Esophagus squamous epithelium (tissue), 5 donors: ENCODE data around the gene RASIP1. TPM values are rescaled to one million over a fixed set of nuclear protein-coding genes. Genes with fewer than 3 reads are reported as not detected.
A peak's percentile ranks its signal among the peaks of the same experiment; 100 is the strongest.

Experiments used
- DNase-seq: peaks from one replicate; lab custom pipeline; 2025; lab: John Stamatoyannopoulos, UW
- H3K27ac ChIP-seq, 4 donors: fragments of 200-600 bp; sonication (generic); one replicate each; pipeline ENCODE4 v1.5.1; 2016 to 2019; ENCODE audit warnings: mild to moderate bottlenecking in 1 of 4
- H3K27me3 ChIP-seq, 4 donors: fragments of 200-600 bp; sonication (generic); 1 replicate in 3 of 4; 2 replicates in 1 of 4; pipeline versions ENCODE4 v1.5.1 to v1.6.0; 2017 to 2021; ENCODE audit warnings: antibody characterized with exemption in 1 of 4
- H3K36me3 ChIP-seq, 3 donors: fragments of 200-600 bp; sonication (generic); one replicate each; pipeline ENCODE4 v1.5.1; 2016 to 2019
- H3K4me1 ChIP-seq, 3 donors: fragments of 200-600 bp; sonication (generic); one replicate each; pipeline ENCODE4 v1.5.1; 2017 to 2019
- H3K4me3 ChIP-seq, 4 donors: fragments of 200-600 bp; sonication (generic); 1 replicate in 3 of 4; 2 replicates in 1 of 4; pipeline ENCODE4 v1.5.1; 2016 to 2019; ENCODE audit warnings: mild to moderate bottlenecking in 2 of 4, moderate library complexity in 1 of 4
- H3K9me3 ChIP-seq, 3 donors: fragments of 200-600 bp; sonication (generic); one replicate each; pipeline ENCODE4 v1.5.1; 2016 to 2019
- CTCF ChIP-seq, 6 experiments: fragments of 450-650 bp in 4 of 6; fragments of 200-600 bp in 2 of 6; sonication (generic) in 2 of 6; IDR thresholded peaks; one replicate each; pipeline ENCODE4 v1.5.1; 2016 to 2019; ENCODE audit warnings: antibody characterized with exemption in 6 of 6, mild to moderate bottlenecking in 4 of 6, moderate library complexity in 4 of 6
- POLR2A ChIP-seq, 4 donors: fragments of 450-650 bp; IDR thresholded peaks; one replicate each; pipeline ENCODE4 v1.6.1; 2017; ENCODE audit warnings: antibody characterized with exemption in 4 of 4, mild to moderate bottlenecking in 4 of 4, moderate library complexity in 3 of 4
- WGBS, 2 donors: methylation state at CpG; one replicate each; pipeline ENCODE4 v1.1.5; 2018; 5-methylcytosine and 5-hydroxymethylcytosine counted together
- intact Hi-C: fragments of 100-400 bp; cut with DNase I; formaldehyde crosslinking; loops from one replicate; pipeline ENCODE4 v1.15.0; 2022
- total RNA-seq, 4 donors: library from RNA; depleted of rRNA; stranded (reverse); fragments of >200 nt; gene quantifications; one replicate each; pipeline ENCODE4 v1.1.0, GENCODE V29; 2016
- donor health status: DM: yes; HTN: yes; CAD: no.

RASIP1 gene
- total RNA-seq, 4 donors from 2014 or later, result 4.0 to 9.6 (median 6.5) TPM

GRCh38 chr19:48705431-48705830 lies 35.0 kb downstream of the RASIP1 start:
- H3K27me3 ChIP-seq, result no peaks in the 10 kb centered on the region
- WGBS, 2 donors, result 50 to 78% methylated on average over 2 of the region's 2 CpGs
- no peak for DNase-seq
- no peak overlapping the region for H3K27ac ChIP-seq
- peaks cover 0 to 54% (median 0%) of the 10 kb centered on the region in 3 donors for H3K36me3 ChIP-seq
- H3K4me3 ChIP-seq, result no peak overlapping the region
- H3K9me3 ChIP-seq, result no peaks in the 10 kb centered on the region
- H3K4me1 ChIP-seq, result no peaks in the 10 kb centered on the region
- intact Hi-C loops, result no loop called here
- no peak for TF ChIP-seq POLR2A (IDR thresholded peaks at IDR 0.05)
- no peak for TF ChIP-seq CTCF (IDR thresholded peaks at IDR 0.05)

- H3K36me3 ChIP-seq, result peaks cover 0 to 54% (median 0%) of the 10 kb centered on the region in 3 donors
- TF ChIP-seq CTCF (IDR thresholded peaks at IDR 0.05) (no peak), POLR2A (IDR thresholded peaks at IDR 0.05) (no peak)
- DNase-seq, result no peak
- no peak overlapping the region for H3K27ac ChIP-seq
- H3K9me3 ChIP-seq, result no peaks in the 10 kb centered on the region
- 92 to 94% methylated on average over 6 to 11 of the region's 23 CpGs for WGBS, 2 donors
- no peak overlapping the region for H3K4me3 ChIP-seq
- intact Hi-C loops, result no loop called here
- H3K27me3 ChIP-seq, result no peaks in the 10 kb centered on the region
- peaks cover 0 to 12% (median 0%) of the 10 kb centered on the region in 3 donors for H3K4me1 ChIP-seq
Observed at GRCh38 chr19:48703316-48703715, 37.1 kb downstream of the RASIP1 start.

GRCh38 chr19:48702701-48703100 lies 37.7 kb downstream of the RASIP1 start:
- no peak for DNase-seq

GRCh38 chr19:48698046-48698445 lies 42.4 kb downstream of the RASIP1 start:
- H3K4me1 ChIP-seq, result peaks cover 0 to 52% (median 12%) of the 10 kb centered on the region in 3 donors
- H3K27me3 ChIP-seq, result peaks cover 0 to 22% (median 0%) of the 10 kb centered on the region in 4 donors
- intact Hi-C loops, result no loop called here
- TF ChIP-seq CTCF (IDR thresholded peaks at IDR 0.05) (no peak), POLR2A (IDR thresholded peaks at IDR 0.05) (no peak)
- H3K36me3 ChIP-seq, result peaks cover 0 to 23% (median 0%) of the 10 kb centered on the region in 3 donors
- peak overlapping the region in 3 of 4 donors; percentile 90 to 97 (median 96) for H3K27ac ChIP-seq
- 33 to 44% methylated on average over 4 of the region's 4 CpGs for WGBS, 2 donors
- no peak for DNase-seq
- no peaks in the 10 kb centered on the region for H3K9me3 ChIP-seq
- no peak overlapping the region for H3K4me3 ChIP-seq

More at GRCh38 chr19:48702701-48703100, 37.7 kb downstream of the RASIP1 start:
- 83 to 88% methylated on average over 13 of the region's 13 CpGs for WGBS, 2 donors
- H3K27ac ChIP-seq, result no peak overlapping the region
- H3K36me3 ChIP-seq, result peaks cover 0 to 54% (median 0%) of the 10 kb centered on the region in 3 donors
- no peak for TF ChIP-seq CTCF (IDR thresholded peaks at IDR 0.05)
- H3K27me3 ChIP-seq, result no peaks in the 10 kb centered on the region
- peaks cover 0 to 18% (median 3%) of the 10 kb centered on the region in 3 donors for H3K4me1 ChIP-seq
- no peaks in the 10 kb centered on the region for H3K9me3 ChIP-seq
- no peak overlapping the region for H3K4me3 ChIP-seq
- intact Hi-C loops, result no loop called here

- no peak for TF ChIP-seq CTCF (IDR thresholded peaks at IDR 0.05)
- peak in 3 of 4 donors; percentile 15 to 35 (median 23) for TF ChIP-seq POLR2A (IDR thresholded peaks at IDR 0.05)
- Histone ChIP-seq H3K9me3 (no peaks in the 10 kb centered on the region), H3K4me3 (peak overlapping the region; percentile 46 to 69 (median 54)), H3K27me3 (peaks cover 0 to 22% (median 0%) of the 10 kb centered on the region in 4 donors), H3K4me1 (peaks cover 0 to 52% (median 12%) of the 10 kb centered on the region in 3 donors), H3K27ac (peak overlapping the region; percentile 89 to 97 (median 93)), H3K36me3 (peaks cover 0 to 9% (median 0%) of the 10 kb centered on the region in 3 donors)
- intact Hi-C loops, result no loop called here
- no peak for DNase-seq
- 9 to 12% methylated on average over 21 to 27 of the region's 34 CpGs for WGBS, 2 donors
Observed at GRCh38 chr19:48696353-48697010, 43.9 kb downstream of the RASIP1 start.
